Choroid plexus epithelial cell (primary cell): ENCODE data around the gene SLC23A2.

Source experiments
- DNase-seq: peaks from one replicate; pipeline ENCODE4 v3.0.0-alpha.2; 2010; ENCODE audit warnings: low read depth
- H3K4me3 ChIP-seq: 2 replicates; pipeline ENCODE4 v1.5.1; 2011; ENCODE audit warnings: low read depth, mild to moderate bottlenecking, control low read depth, low read length, moderate library complexity
- CTCF ChIP-seq: conservative IDR thresholded peaks from 2 replicates; pipeline ENCODE4 v1.5.1; 2011; ENCODE audit warnings: low read depth, mild to moderate bottlenecking, control low read depth, inconsistent platforms, low read length, moderate library complexity

SLC23A2 gene

GRCh38 chr20:4912380-4913142 is 88.7 kb downstream of the SLC23A2 start:
- H3K4me3 ChIP-seq: no peak overlapping the region
- DNase-seq: no peak
- no peak for TF ChIP-seq CTCF

DNA sequence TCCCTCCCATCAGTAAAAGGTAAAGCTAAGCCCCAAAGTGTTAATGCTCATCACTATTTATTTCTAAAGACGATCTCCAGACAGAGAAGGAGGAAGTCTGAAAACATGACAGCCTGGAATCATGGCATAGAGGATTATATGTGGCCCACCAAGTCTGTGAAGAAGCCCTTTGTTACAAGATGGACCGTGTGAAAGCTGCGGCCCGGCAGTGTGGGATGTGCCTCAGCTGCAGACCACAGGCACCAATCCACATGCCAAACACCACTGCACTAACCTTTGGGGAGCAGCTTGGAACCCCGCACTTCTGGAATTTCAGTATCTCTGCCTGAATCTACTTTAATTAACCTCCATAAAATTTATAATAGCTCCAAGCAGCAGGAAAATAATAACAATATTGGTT is 90.4 kb downstream of the SLC23A2 start:
- TF ChIP-seq CTCF: no peak
- no peak for DNase-seq
- H3K4me3 ChIP-seq: no peak overlapping the region

GRCh38 chr20:4905613-4906012 is 95.7 kb downstream of the SLC23A2 start:
- no peak overlapping the region for H3K4me3 ChIP-seq
- TF ChIP-seq CTCF: no peak
- DNase-seq: no peak

GRCh38 chr20:4905195-4905594 is 96.1 kb downstream of the SLC23A2 start:
- no peak overlapping the region for H3K4me3 ChIP-seq
- no peak for TF ChIP-seq CTCF
- no peak for DNase-seq

DNA sequence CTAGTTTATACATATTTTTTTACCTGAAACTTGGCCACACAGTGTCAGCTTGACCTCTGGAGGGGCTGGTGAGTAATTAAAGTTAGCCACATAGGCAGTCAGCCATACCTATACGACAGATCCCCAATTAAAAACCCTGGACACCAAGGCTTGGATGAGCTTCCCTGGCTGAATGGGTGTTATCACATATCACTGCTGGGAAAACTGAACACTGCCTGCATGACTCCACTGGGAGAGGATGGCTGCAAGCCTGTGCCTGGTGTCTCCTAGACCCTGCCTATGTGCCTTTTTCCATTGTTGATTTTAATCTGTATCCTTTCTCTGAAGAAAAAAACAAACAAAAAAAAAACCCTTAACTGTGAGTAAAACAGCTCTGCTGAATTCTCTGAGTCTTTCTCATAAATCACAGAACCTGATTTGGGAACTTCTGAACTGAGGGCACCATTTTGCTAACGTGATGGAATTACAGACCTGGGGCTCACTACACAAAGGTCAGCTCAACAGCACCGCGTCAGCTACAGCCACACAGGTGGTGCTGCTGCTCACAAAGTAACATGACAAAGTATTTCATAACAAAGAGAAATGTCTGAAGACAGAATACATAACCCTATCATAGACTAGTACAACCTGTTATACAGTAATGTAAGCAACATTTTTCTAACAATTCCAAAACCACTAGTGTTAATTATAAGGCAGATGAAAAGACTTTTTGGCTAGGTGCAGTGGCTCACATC is 97.0 kb downstream of the SLC23A2 start:
- no peak for DNase-seq
- TF ChIP-seq CTCF: no peak
- no peak overlapping the region for H3K4me3 ChIP-seq

- no peak overlapping the region for H3K4me3 ChIP-seq
- TF ChIP-seq CTCF: no peak
- DNase-seq: no peak
Measured at GRCh38 chr20:4902788-4903187, 98.5 kb downstream of the SLC23A2 start.
